MM.1S (cell line): ENCODE measurements around the gene MDK.

Experiments used
- DNase-seq: peaks from one replicate; pipeline ENCODE4 v3.0.0-alpha.2; 2015
- H2AFZ ChIP-seq: fragments of 300-600 bp; sonication (generic); 2 replicates; pipeline ENCODE4 v1.6.0; 2016; ENCODE audit warnings: antibody characterized with exemption, low read length
- H3F3A ChIP-seq: fragments of 300-600 bp; sonication (generic); 2 replicates; pipeline ENCODE4 v1.6.1; 2016; ENCODE audit warnings: mild to moderate bottlenecking, antibody characterized with exemption, low read length, moderate library complexity, mixed read lengths; ENCODE audit not compliant: insufficient read depth
- H3K27ac ChIP-seq: fragments of 300-600 bp; sonication (generic); 2 replicates; pipeline ENCODE4 v1.5.1; 2016; ENCODE audit warnings: mild to moderate bottlenecking, low read length
- H3K27me3 ChIP-seq: fragments of 300-600 bp; sonication (generic); replicated peaks from 2 replicates; pipeline ENCODE4 v1.6.0; 2016; ENCODE audit warnings: low read length; ENCODE audit not compliant: insufficient read depth
- H3K36me3 ChIP-seq: fragments of 300-600 bp; sonication (generic); replicated peaks from 2 replicates; pipeline ENCODE4 v1.6.1; 2016; ENCODE audit warnings: mild to moderate bottlenecking, low read length, mixed read lengths; ENCODE audit not compliant: insufficient read depth
- H3K4me1 ChIP-seq: fragments of 300-600 bp; sonication (generic); 2 replicates; pipeline ENCODE4 v1.6.1; 2016; ENCODE audit warnings: low read length, mixed read lengths
- H3K4me2 ChIP-seq: fragments of 300-600 bp; sonication (generic); 2 replicates; pipeline ENCODE4 v1.6.0; 2016; ENCODE audit warnings: low read depth, low read length
- H3K4me3 ChIP-seq: fragments of 300-600 bp; sonication (generic); 2 replicates; pipeline ENCODE4 v1.5.1; 2016; ENCODE audit warnings: low read length, mixed read lengths
- H3K79me2 ChIP-seq: fragments of 300-600 bp; sonication (generic); 2 replicates; pipeline ENCODE4 v1.6.1; 2016; ENCODE audit warnings: mixed run types, low read length, mixed read lengths
- H3K9ac ChIP-seq: fragments of 300-600 bp; sonication (generic); 2 replicates; pipeline ENCODE4 v1.6.1; 2016; ENCODE audit warnings: low read length, mixed read lengths
- H3K9me2 ChIP-seq: fragments of 300-600 bp; sonication (generic); replicated peaks from 2 replicates; pipeline ENCODE4 v1.6.1; 2016; ENCODE audit warnings: mild to moderate bottlenecking, low read length, mixed read lengths; ENCODE audit not compliant: insufficient read depth
- H3K9me3 ChIP-seq: fragments of 300-600 bp; sonication (generic); replicated peaks from 2 replicates; pipeline ENCODE4 v1.6.1; 2016; ENCODE audit warnings: mild to moderate bottlenecking, low read length, mixed read lengths; ENCODE audit not compliant: insufficient read depth
- H4K20me1 ChIP-seq: fragments of 300-600 bp; sonication (generic); 2 replicates; pipeline ENCODE4 v1.6.1; 2016; ENCODE audit warnings: mild to moderate bottlenecking, low read length, moderate library complexity, mixed read lengths; ENCODE audit not compliant: insufficient read depth
- EZH2 ChIP-seq: fragments of 300-600 bp; sonication (generic); optimal IDR thresholded peaks from 2 replicates; pipeline ENCODE3; 2017; ENCODE audit warnings: low read depth, mild to moderate bottlenecking, antibody characterized with exemption, low read length, mixed read lengths
- EZH2phosphoT487 ChIP-seq: fragments of 300-600 bp; sonication (generic); IDR thresholded peaks from 2 replicates; pipeline ENCODE4 v1.6.1; 2018; ENCODE audit warnings: antibody characterized with exemption, low read length
- TF ChIP-seq, protein P1 (sequence below): fragments of 300-600 bp; sonication (generic); IDR thresholded peaks from 2 replicates; pipeline ENCODE4 v1.5.1; 2016; ENCODE audit warnings: antibody characterized with exemption, low read length, mixed read lengths

MDK gene

DNA sequence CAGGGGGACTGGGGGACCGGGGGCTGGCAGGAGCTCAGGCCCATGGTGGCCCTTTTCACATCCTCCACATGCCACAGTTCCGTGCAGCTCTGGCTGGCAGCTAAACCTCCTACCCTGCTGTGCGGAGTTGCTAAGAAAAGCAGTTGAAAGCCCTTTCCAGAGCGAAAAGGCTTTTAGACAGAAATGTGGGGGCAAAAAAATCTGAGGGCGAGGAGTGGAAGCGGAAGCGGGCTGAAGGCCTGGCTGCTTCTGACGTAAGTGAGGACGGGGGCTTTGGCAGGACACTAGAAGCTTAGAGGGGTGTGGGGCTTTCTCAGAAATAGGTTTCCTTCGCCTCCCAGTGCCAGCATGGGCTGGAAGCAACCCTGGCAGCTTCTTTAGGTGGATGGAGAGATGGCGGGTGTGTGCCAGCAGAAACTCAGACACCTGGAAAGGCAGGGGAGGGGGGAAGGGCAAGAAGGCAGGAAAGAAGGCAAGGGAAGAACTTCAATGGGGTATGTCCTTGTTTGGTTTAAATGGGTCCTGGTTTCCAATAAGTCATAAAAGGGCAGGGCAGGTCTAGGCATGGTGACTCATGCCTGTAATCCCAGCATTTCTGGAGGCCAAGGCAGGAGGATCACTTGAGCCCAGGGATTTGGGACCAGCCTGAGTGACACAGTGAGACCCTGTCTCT, 45.4 kb upstream of the MDK start:
- H4K20me1 ChIP-seq: no peaks in the 10 kb centered on the region
- no peak for TF ChIP-seq EZH2
- TF ChIP-seq EZH2phosphoT487: no peak
- TF ChIP-seq, protein P1, sequence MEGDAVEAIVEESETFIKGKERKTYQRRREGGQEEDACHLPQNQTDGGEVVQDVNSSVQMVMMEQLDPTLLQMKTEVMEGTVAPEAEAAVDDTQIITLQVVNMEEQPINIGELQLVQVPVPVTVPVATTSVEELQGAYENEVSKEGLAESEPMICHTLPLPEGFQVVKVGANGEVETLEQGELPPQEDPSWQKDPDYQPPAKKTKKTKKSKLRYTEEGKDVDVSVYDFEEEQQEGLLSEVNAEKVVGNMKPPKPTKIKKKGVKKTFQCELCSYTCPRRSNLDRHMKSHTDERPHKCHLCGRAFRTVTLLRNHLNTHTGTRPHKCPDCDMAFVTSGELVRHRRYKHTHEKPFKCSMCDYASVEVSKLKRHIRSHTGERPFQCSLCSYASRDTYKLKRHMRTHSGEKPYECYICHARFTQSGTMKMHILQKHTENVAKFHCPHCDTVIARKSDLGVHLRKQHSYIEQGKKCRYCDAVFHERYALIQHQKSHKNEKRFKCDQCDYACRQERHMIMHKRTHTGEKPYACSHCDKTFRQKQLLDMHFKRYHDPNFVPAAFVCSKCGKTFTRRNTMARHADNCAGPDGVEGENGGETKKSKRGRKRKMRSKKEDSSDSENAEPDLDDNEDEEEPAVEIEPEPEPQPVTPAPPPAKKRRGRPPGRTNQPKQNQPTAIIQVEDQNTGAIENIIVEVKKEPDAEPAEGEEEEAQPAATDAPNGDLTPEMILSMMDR: no peak
- no peak overlapping the region for H3K9ac ChIP-seq
- H3K4me3 ChIP-seq: no peak overlapping the region
- no peaks in the 10 kb centered on the region for H3K9me3 ChIP-seq
- no peak for DNase-seq
- no peaks in the 10 kb centered on the region for H3K4me1 ChIP-seq
- peaks cover 45% of the 10 kb centered on the region for H3K27me3 ChIP-seq
- no peaks in the 10 kb centered on the region for H3K36me3 ChIP-seq
- no peak overlapping the region for H3K4me2 ChIP-seq
- H3K79me2 ChIP-seq: no peaks in the 10 kb centered on the region
- H3K9me2 ChIP-seq: no peaks in the 10 kb centered on the region
- H2AFZ ChIP-seq: no peak overlapping the region
- H3K27ac ChIP-seq: no peak overlapping the region
- H3F3A ChIP-seq: no peaks in the 10 kb centered on the region

DNA sequence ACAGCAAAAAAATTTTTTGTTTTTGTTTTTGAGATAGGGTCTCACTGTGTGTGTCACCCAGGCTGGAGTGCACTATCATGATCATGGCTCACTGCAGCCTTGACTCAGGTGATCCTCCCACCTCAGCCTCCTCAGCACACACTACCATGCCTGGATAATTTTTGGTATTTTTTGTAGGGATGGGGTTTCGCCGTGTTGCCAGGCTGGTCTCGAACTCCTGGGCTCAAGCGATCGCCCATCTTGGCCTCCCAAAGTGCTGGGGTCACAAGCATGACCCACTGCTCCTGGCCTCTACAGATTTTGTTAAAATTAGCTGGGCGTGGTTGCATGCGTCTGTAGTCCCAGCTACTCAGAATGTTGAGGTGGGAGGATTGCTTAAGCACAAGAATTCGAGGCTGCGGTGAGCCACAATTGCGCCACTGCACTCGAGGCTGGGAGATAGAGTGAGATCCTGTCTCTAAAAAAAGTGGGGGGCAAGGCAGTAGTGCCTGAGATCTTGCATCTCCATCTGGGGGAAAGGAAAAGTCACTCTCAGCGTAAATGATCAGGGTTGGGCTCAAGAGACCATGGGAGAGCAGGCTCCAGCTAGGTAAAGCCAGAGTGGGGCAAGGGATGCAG, 44.8 kb upstream of the MDK start:
- H3K4me1 ChIP-seq: no peaks in the 10 kb centered on the region
- DNase-seq: no peak
- no peak overlapping the region for H3K4me2 ChIP-seq

DNA sequence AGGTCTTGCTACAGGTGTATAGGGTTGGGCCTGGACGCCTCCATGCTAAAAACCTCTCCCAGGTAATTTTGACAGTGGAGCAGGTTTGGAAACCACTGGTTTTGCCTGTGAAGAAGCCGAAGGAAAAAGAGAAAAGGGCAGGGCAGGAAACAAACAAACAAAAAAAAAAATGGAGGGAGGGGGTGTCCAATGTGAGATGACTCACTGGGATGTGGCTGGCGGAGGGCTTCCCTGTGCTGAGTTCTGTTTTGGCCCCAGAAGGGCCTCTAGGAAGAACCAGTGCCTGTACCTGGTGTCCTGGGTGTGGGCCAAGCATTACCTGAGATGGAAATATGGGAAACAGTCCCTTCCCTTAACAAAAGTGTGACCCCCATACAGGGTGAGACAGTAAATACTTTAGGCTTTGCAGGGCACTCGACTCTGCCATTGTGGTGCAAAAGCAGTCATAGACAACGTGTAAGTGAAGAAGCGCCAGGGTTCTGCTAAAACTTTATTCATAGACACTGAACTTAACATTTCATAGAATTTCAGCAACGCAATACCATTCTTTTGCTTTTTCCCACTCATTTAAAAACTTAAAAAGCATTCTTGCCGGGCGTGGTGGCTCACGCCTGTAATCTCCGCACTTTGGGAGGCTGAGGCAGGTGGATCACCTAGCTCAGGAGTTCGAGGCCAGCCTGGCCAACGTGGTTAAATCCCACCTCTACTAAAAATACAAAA, 43.7 kb upstream of the MDK start:
- Histone ChIP-seq H2AFZ (no peak overlapping the region), H3F3A (no peaks in the 10 kb centered on the region), H3K27ac (no peak overlapping the region), H3K79me2 (no peaks in the 10 kb centered on the region), H3K9me2 (no peaks in the 10 kb centered on the region), H3K27me3 (peaks cover 44% of the 10 kb centered on the region), H3K36me3 (no peaks in the 10 kb centered on the region), H3K4me1 (no peaks in the 10 kb centered on the region), H4K20me1 (no peaks in the 10 kb centered on the region), H3K9me3 (no peaks in the 10 kb centered on the region), H3K9ac (no peak overlapping the region), H3K4me2 (no peak overlapping the region), H3K4me3 (no peak overlapping the region)
- no peak for DNase-seq
- TF ChIP-seq EZH2 (no peak), EZH2phosphoT487 (no peak)
- TF ChIP-seq, protein P1: no peak

More for the DNA sequence above, 44.8 kb upstream of the MDK start:
- H3K4me3 ChIP-seq: no peak overlapping the region
- peaks cover 44% of the 10 kb centered on the region for H3K27me3 ChIP-seq
- no peaks in the 10 kb centered on the region for H4K20me1 ChIP-seq
- no peak overlapping the region for H2AFZ ChIP-seq
- no peaks in the 10 kb centered on the region for H3K9me3 ChIP-seq
- no peak overlapping the region for H3K27ac ChIP-seq
- no peaks in the 10 kb centered on the region for H3K9me2 ChIP-seq
- no peaks in the 10 kb centered on the region for H3F3A ChIP-seq
- TF ChIP-seq, protein P1: no peak
- TF ChIP-seq EZH2 (no peak), EZH2phosphoT487 (no peak)
- no peak overlapping the region for H3K9ac ChIP-seq
- H3K79me2 ChIP-seq: no peaks in the 10 kb centered on the region
- H3K36me3 ChIP-seq: no peaks in the 10 kb centered on the region
